Epithelial cell of proximal tubule (primary cell): Measurements from ENCODE around the gene ODAD4. TPM values are rescaled to one million over a fixed set of nuclear protein-coding genes. Genes with fewer than 3 reads are reported as not detected.
"Not testable (repeated sequence)": the region's sequence is repeated elsewhere in the genome, so short reads cannot be mapped to it uniquely, and the experiment has no call there.

Experiments
- DNase-seq: peaks from one replicate; pipeline ENCODE4 v3.0.0-alpha.2; 2011; ENCODE audit warnings: low read depth
- H3K4me3 ChIP-seq: 2 replicates; pipeline ENCODE4 v1.5.1; 2011; ENCODE audit warnings: low read depth, mild to moderate bottlenecking, low read length
- total RNA-seq: library from RNA; depleted of rRNA; stranded (reverse); fragments of >200 nt; gene quantifications from 2 replicates; pipeline ENCODE4 v1.2.3, GENCODE V29; 2015
- TF ChIP-seq, protein P1 (sequence below): conservative IDR thresholded peaks from 2 replicates; pipeline ENCODE4 v1.5.1; 2012; ENCODE audit warnings: low read depth, mild to moderate bottlenecking, low read length

ODAD4 gene
- total RNA-seq, 1 donor from 2014 or later = 0.23 TPM

DNA sequence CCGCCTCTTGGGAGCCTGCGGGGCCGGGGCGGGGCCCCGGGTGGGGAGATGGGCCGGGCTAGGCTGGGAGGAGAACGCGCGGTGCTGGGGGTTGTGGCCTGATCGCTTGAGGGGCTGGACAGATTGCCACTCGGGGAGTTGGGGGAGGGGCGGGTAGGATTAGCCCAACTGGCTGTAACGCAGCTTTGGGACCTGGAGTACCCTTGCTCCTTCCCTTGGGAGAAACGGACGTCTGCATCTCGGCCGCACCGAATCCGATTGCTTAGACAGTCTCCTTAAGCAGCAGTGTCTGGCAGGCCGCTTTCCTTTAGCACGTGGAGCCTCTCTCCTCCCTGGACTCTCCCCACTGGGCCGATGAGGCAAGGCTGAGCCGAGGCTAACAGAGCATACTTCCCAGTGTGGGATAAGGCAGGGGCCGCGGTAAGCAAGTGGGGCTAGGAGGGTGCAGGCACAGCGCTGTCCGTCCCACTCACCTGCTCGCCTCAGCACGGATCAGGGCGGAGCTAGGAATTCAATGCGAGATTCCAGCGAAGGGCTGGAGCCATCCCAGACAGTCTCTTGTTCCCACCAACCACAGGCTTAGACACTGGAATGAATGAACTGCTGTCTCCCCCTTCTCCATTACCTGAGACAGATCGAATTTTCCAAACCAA lies 11.1 kb upstream of the ODAD4 start:
- peak overlapping the region; percentile 97 for H3K4me3 ChIP-seq
- TF ChIP-seq, protein P1, sequence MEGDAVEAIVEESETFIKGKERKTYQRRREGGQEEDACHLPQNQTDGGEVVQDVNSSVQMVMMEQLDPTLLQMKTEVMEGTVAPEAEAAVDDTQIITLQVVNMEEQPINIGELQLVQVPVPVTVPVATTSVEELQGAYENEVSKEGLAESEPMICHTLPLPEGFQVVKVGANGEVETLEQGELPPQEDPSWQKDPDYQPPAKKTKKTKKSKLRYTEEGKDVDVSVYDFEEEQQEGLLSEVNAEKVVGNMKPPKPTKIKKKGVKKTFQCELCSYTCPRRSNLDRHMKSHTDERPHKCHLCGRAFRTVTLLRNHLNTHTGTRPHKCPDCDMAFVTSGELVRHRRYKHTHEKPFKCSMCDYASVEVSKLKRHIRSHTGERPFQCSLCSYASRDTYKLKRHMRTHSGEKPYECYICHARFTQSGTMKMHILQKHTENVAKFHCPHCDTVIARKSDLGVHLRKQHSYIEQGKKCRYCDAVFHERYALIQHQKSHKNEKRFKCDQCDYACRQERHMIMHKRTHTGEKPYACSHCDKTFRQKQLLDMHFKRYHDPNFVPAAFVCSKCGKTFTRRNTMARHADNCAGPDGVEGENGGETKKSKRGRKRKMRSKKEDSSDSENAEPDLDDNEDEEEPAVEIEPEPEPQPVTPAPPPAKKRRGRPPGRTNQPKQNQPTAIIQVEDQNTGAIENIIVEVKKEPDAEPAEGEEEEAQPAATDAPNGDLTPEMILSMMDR = no peak
- no peak for DNase-seq

DNA sequence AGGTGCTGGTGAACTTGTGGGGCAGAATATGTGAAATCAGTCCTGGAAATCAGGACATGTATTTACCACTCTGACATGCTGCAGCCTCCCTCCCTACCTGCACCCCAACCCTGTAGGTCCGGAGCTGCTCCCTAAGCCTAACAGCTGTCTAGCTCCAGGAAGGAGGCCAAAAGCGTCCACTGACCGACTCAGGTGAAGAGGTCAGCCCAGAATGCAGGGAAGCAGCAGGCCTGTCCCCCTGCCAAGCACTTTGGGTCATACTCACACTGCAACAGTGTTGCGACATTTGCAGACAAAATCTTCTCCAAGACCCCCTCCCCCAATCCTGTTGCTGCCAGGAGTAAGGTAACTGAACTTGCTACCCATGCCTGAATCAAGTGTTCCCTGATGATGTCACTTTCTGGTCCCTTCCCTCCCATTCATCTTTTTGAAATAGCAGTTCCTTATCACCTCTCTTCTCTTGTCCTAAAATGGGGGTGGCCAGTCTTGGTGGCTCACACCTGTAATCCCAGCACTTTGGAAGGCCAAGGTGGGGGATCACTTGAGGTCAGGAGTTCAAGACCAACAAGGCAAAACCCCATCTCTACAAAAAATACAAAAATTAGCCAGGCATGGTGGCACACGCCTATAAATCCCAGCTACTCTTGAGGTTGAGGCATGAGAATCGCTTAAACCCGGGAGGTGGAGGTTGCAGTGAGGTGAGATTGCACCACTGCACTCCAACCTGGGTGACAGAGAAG lies 10.4 kb upstream of the ODAD4 start:
- DNase-seq = no peak
- peak overlapping the region; percentile 97 for H3K4me3 ChIP-seq
- TF ChIP-seq, protein P1 = no peak

DNA sequence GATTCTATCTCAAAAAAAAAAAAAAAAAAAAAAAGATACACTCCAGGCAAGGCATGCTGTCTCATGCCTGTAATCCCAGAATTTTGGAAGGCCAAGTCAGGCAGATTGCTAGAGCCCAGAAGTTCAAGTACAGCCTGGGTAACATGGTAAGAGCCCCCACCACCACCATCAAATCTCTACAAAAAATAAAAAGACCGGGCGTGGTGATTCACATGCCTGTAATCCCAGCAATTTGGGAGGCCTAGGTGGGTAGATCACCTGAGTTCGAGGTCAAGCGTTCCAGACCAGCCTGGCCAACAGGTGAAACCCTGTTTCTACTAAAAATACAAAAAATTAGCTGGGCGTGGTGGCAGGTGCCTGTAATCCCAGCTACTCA lies 9.8 kb upstream of the ODAD4 start:
- H3K4me3 ChIP-seq = no peak overlapping the region
- DNase-seq = no peak
- TF ChIP-seq, protein P1 = no peak

DNA sequence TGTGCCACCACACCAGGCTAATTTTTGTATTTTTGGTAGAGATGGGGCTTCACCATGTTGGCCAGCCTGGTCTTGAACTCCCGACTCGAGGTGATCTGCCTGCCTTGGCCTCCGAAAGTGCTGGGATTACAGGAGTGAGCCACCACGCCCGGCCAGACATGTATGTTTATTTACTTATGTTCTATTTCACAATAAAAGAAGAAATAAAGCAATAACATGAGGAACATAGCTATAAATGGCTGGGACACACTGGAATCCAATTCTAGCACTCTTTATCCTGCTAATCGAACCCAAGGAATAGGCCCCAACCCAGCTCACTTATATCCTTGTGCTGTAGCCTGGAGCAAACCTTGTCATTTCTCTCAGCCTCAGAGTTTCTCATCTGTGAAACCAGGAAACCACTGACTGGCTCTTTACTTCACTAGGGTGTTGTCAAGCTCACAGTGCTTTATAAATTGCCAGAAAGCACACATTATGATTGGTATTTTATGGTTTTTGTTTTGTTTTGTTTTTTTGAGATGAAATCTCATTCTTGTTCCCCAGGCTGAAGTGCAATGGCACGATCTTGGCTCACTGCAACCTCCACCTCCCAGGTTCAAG lies 4.3 kb upstream of the ODAD4 start:
- no peak for DNase-seq
- H3K4me3 ChIP-seq = no peak overlapping the region
- TF ChIP-seq, protein P1 = no peak

DNA sequence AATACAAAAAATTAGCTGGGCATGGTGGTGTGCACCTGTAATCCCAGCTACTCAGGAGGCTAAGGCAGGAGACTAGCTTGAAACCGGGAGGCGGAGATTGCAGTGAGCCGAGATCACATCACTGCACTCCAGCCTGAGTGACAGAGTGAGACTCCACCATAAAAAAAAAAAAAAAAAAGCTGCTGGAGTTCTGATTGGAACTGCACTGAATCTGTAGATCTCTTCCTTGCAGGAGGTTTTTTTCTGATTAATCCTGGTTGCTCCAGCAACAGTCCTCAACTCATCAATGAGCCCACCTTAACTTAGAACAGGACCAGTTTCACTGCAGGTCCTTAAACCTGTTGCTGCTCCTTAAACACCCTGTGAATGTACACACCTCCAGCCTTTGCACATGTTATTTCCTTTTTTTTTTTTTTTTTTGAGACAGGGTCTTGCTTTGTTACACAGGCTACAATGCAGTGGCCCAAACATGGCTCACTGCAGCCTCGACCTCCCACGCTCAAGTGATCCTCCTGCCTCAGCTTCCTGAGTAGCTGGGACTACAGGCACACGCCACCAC lies 1.6 kb upstream of the ODAD4 start:
- TF ChIP-seq, protein P1 = no peak
- DNase-seq = no peak
- no peak overlapping the region for H3K4me3 ChIP-seq

DNA sequence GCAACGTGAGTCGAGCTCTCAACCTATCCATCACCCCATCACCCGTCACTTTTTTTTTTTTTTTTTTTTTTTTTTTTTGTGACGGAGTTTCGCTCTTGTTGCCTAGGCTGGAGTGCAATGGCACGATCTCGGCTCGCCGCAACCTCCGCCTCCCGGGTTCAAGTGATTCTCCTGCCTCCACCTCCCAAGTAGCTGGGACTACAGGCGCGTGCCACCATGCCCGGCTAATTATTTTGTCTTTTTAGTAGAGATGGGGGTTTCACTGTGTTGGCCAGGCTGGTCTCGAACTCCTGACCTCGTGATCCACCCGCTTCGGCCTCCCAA lies 378 bp downstream of the ODAD4 start:
- peak overlapping the region; percentile 76 for H3K4me3 ChIP-seq
- DNase-seq = not testable (repeated sequence)

DNA sequence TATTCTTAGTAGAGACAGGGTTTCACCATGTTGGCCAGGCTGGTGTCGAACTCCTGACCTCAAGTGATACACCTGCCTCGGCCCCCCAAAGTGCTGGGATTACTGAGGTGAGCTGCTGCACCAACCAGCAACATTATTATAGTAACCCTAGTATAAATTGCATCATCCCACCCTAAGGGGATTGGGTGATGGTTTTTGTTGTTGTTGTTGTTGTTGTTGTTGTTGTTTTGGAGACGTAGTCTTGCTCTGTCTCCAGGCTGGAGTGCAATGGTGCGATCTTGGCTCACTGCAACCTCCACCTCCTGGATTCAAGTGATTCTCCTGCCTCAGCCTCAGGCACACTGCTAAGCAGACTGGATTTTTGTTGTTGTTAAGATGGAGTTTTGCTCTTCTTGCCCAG lies 1.3 kb downstream of the ODAD4 start:
- DNase-seq, H3K4me3 ChIP-seq: not testable (repeated sequence)
